Fibroblast of the aortic adventitia (primary cell): ENCODE measurements around the gene OPA1. TPM values are rescaled to one million over a fixed set of nuclear protein-coding genes. Genes with fewer than 3 reads are reported as not detected.

ENCODE experiments used
- DNase-seq: peaks from one replicate; pipeline ENCODE4 v3.0.0-alpha.2; 2010; ENCODE audit warnings: low read depth
- H3K4me3 ChIP-seq: 2 replicates; pipeline ENCODE4 v1.5.1; 2011; ENCODE audit warnings: low read depth, mild to moderate bottlenecking, control low read depth, low read length, moderate library complexity
- total RNA-seq: library from RNA; depleted of rRNA; stranded (reverse); fragments of >200 nt; gene quantifications from 2 replicates; pipeline ENCODE4 v1.2.3, GENCODE V29; 2012; ENCODE audit warnings: low replicate concordance
- TF ChIP-seq, protein P1 (sequence below): IDR thresholded peaks from 2 replicates; pipeline ENCODE4 v1.5.1; 2011; ENCODE audit warnings: mild to moderate bottlenecking, low read length, control low read depth, inconsistent platforms; ENCODE audit not compliant: insufficient read depth

Gene OPA1
- total RNA-seq, 1 donor = 53.0 TPM

GRCh38 chr3:193640728-193641439 lies 47.9 kb downstream of the OPA1 start:
- TF ChIP-seq, protein P1, sequence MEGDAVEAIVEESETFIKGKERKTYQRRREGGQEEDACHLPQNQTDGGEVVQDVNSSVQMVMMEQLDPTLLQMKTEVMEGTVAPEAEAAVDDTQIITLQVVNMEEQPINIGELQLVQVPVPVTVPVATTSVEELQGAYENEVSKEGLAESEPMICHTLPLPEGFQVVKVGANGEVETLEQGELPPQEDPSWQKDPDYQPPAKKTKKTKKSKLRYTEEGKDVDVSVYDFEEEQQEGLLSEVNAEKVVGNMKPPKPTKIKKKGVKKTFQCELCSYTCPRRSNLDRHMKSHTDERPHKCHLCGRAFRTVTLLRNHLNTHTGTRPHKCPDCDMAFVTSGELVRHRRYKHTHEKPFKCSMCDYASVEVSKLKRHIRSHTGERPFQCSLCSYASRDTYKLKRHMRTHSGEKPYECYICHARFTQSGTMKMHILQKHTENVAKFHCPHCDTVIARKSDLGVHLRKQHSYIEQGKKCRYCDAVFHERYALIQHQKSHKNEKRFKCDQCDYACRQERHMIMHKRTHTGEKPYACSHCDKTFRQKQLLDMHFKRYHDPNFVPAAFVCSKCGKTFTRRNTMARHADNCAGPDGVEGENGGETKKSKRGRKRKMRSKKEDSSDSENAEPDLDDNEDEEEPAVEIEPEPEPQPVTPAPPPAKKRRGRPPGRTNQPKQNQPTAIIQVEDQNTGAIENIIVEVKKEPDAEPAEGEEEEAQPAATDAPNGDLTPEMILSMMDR = no peak
- DNase-seq = no peak
- H3K4me3 ChIP-seq = no peak overlapping the region

- peak; percentile 2 for DNase-seq
- no peak overlapping the region for H3K4me3 ChIP-seq
- TF ChIP-seq, protein P1 = no peak
These were observed 48.4 kb downstream of the OPA1 start for GRCh38 chr3:193641440-193641775.

DNA sequence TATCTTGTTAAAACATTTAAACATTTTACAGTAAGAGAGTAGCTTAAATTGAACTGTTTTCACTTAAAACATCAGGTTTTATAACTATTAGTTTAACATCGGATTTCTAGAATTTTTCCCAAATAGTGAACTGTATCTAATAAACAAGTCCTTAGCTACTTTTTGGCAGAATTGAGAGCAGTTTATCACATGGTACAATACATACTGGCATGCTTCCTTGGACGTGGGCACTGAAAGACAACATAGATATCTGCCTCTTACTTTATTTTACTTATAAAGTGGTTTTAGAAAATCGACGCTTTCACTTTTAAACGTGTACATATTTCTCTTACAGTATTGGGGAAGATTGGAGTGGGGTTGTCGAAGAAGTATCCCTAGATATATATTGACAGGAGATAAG lies 52.8 kb downstream of the OPA1 start:
- TF ChIP-seq, protein P1 = no peak
- DNase-seq = no peak

GRCh38 chr3:193648542-193649076 lies 55.6 kb downstream of the OPA1 start:
- no peak for DNase-seq
- H3K4me3 ChIP-seq = no peak overlapping the region
- TF ChIP-seq, protein P1 = no peak

More for the DNA sequence above, 52.8 kb downstream of the OPA1 start:
- no peak overlapping the region for H3K4me3 ChIP-seq

DNA sequence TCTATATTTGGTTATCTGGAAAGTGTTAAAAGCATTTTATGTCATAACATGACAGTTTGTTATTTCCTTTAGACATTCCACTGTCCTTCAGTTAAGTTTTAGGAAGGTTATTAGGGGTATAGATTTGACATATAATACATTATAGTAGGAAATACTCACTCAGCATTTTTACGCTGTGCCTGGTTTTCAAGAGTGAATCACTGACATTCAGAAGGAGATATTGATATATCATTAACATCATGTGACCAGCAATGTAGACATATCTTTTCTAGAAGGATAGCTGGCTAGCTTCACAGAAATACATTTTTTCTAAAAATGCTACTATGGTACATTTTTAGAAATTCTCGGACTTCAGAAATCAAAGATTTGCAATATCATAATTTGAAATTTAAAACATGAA lies 57.6 kb downstream of the OPA1 start:
- no peak overlapping the region for H3K4me3 ChIP-seq
- TF ChIP-seq, protein P1 = no peak
- DNase-seq = no peak

DNA sequence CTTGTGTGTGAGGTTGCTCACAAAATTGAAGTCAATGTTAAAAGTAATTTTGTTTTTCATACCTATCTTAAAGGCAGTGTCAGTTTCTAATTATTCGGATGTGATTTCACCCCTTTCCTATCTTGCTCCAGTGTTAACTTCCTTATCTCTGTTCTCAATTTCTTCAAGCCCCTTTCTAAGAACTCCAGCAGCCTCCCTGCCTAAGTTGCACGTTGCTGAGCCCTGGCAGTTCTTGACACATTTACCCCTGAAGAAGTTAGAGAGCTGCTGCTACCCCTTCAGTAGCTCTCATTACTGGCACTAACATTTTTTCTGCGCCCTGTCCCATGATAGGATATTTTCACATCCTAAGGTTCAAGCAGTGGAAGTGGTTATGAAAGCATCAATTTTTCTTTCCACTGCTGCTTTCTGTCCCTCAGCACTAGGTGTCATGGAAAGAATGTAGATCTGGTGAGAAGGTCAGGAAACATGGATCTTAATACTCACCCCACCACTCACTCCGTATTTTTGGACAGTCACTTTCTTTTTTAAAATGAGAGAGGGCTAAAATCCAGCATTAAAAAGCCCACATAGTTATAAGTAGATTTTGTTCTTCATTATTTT lies 62.9 kb downstream of the OPA1 start:
- TF ChIP-seq, protein P1 = no peak
- H3K4me3 ChIP-seq = no peak overlapping the region
- no peak for DNase-seq

GRCh38 chr3:193656445-193656844 lies 63.4 kb downstream of the OPA1 start:
- no peak overlapping the region for H3K4me3 ChIP-seq
- no peak for DNase-seq
- TF ChIP-seq, protein P1 = no peak
